ENCODE results near the gene NEGR1.

GRCh38 chr1:71770121-71770520 is 512.2 kb downstream of the NEGR1 start:
- TF ChIP-seq RAD21 (IDR thresholded peaks at IDR 0.05; ENCODE audit: low read depth) (no peak), POLR2AphosphoS5 (IDR thresholded peaks at IDR 0.05; ENCODE audit: low read depth, low read length) (no peak), SP1 (IDR thresholded peaks at IDR 0.05; ENCODE audit: low read depth) (no peak), FOSL1 (IDR thresholded peaks at IDR 0.05; ENCODE audit: low read depth) (no peak), SIN3A (IDR thresholded peaks at IDR 0.05; ENCODE audit: low read depth) (no peak), JUND (IDR thresholded peaks at IDR 0.05) (no peak), YY1 (IDR thresholded peaks at IDR 0.05; ENCODE audit: extremely low read depth, insufficient replicate concordance, low read depth, low read length) (no peak), POLR2A (IDR thresholded peaks at IDR 0.05; ENCODE audit: borderline replicate concordance, extremely low read depth, insufficient read depth, insufficient read length) (no peak)
- TF ChIP-seq, protein P1, sequence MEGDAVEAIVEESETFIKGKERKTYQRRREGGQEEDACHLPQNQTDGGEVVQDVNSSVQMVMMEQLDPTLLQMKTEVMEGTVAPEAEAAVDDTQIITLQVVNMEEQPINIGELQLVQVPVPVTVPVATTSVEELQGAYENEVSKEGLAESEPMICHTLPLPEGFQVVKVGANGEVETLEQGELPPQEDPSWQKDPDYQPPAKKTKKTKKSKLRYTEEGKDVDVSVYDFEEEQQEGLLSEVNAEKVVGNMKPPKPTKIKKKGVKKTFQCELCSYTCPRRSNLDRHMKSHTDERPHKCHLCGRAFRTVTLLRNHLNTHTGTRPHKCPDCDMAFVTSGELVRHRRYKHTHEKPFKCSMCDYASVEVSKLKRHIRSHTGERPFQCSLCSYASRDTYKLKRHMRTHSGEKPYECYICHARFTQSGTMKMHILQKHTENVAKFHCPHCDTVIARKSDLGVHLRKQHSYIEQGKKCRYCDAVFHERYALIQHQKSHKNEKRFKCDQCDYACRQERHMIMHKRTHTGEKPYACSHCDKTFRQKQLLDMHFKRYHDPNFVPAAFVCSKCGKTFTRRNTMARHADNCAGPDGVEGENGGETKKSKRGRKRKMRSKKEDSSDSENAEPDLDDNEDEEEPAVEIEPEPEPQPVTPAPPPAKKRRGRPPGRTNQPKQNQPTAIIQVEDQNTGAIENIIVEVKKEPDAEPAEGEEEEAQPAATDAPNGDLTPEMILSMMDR (IDR thresholded peaks at IDR 0.05 in 2 of 3, conservative IDR thresholded peaks at IDR 0.05 in 1 of 3; ENCODE audit: borderline replicate concordance in 1 of 3, insufficient read depth in 1 of 3, low read depth in 2 of 3, low read length in 2 of 3), result no peak
